GM23248 (cell line): ENCODE results near the gene ADAM15. TPM values are rescaled to one million over a fixed set of nuclear protein-coding genes. Genes with fewer than 3 reads are reported as not detected.

Source experiments
- DNase-seq: peaks from one replicate; pipeline ENCODE4 v3.0.0-alpha.2; 2015
- H2AFZ ChIP-seq: fragments of 200-600 bp; sonication (generic); 2 replicates; pipeline ENCODE4 v1.6.1; 2016; ENCODE audit warnings: antibody characterized with exemption
- H3F3A ChIP-seq: fragments of 200-600 bp; sonication (generic); 2 replicates; pipeline ENCODE4 v1.6.1; 2016; ENCODE audit warnings: mild to moderate bottlenecking, antibody characterized with exemption, mixed run types; ENCODE audit not compliant: insufficient read depth
- H3K27ac ChIP-seq: fragments of 200-600 bp; sonication (generic); 2 replicates; pipeline ENCODE4 v1.5.1; 2016; ENCODE audit warnings: mild to moderate bottlenecking
- H3K27me3 ChIP-seq: fragments of 200-600 bp; sonication (generic); replicated peaks from 2 replicates; pipeline ENCODE4 v1.6.1; 2016; ENCODE audit warnings: mild to moderate bottlenecking; ENCODE audit not compliant: insufficient read depth
- H3K36me3 ChIP-seq: fragments of 200-600 bp; sonication (generic); 2 replicates; pipeline ENCODE4 v1.6.1; 2016; ENCODE audit warnings: low read depth, mild to moderate bottlenecking
- H3K4me1 ChIP-seq: fragments of 200-600 bp; sonication (generic); 2 replicates; pipeline ENCODE4 v1.6.1; 2016; ENCODE audit warnings: mild to moderate bottlenecking; ENCODE audit not compliant: insufficient read depth
- H3K4me2 ChIP-seq: fragments of 200-600 bp; sonication (generic); one replicate; pipeline ENCODE4 v1.6.1; 2016; ENCODE audit warnings: mild to moderate bottlenecking; ENCODE audit not compliant: unreplicated experiment
- H3K4me3 ChIP-seq: fragments of 200-600 bp; sonication (generic); 2 replicates; pipeline ENCODE4 v1.5.1; 2016; ENCODE audit warnings: mild to moderate bottlenecking
- H3K79me2 ChIP-seq: fragments of 200-600 bp; sonication (generic); 2 replicates; pipeline ENCODE4 v1.6.1; 2016; ENCODE audit warnings: mild to moderate bottlenecking; ENCODE audit not compliant: insufficient read depth
- H3K9ac ChIP-seq: fragments of 200-600 bp; sonication (generic); 2 replicates; pipeline ENCODE4 v1.6.1; 2016; ENCODE audit warnings: mild to moderate bottlenecking
- H3K9me2 ChIP-seq: fragments of 200-600 bp; sonication (generic); 2 replicates; pipeline ENCODE4 v1.6.1; 2016; ENCODE audit warnings: mixed run types, mild to moderate bottlenecking, moderate library complexity; ENCODE audit not compliant: insufficient read depth
- H3K9me3 ChIP-seq: fragments of 200-600 bp; sonication (generic); one replicate; pipeline ENCODE4 v1.6.1; 2017; ENCODE audit warnings: low read depth
- H4K20me1 ChIP-seq: fragments of 200-600 bp; sonication (generic); 2 replicates; pipeline ENCODE4 v1.6.0; 2016; ENCODE audit not compliant: insufficient read depth
- EZH2 ChIP-seq: fragments of 200-600 bp; sonication (generic); IDR thresholded peaks from 2 replicates; pipeline ENCODE4 v1.6.1; 2018; ENCODE audit warnings: antibody characterized with exemption, mild to moderate bottlenecking; ENCODE audit not compliant: insufficient read depth, poor library complexity, severe bottlenecking
- EZH2phosphoT487 ChIP-seq: fragments of 200-600 bp; sonication (generic); IDR thresholded peaks from 2 replicates; pipeline ENCODE4 v1.6.1; 2018; ENCODE audit warnings: antibody characterized with exemption, moderate library complexity, mild to moderate bottlenecking, low read depth; ENCODE audit not compliant: insufficient read depth
- WGBS, 2 experiments: methylation state at CpG; one replicate each; pipeline ENCODE4 v1.1.6; 2015 to 2017; ENCODE audit warnings: low lambda C conversion rate in 2 of 2, low coverage in 1 of 2; ENCODE audit errors: missing lambda C conversion rate in 2 of 2; 5-methylcytosine and 5-hydroxymethylcytosine counted together
- in situ Hi-C: fragments of 300-500 bp; cut with MboI; formaldehyde crosslinking; loops from 2 replicates; pipeline ENCODE4 v1.15.0; 2020
- polyA plus RNA-seq: library from polyadenylated mRNA; unstranded; fragments of >200 nt; fragmentation: Nextera tagmentation; extraction: Ambion mirVana; gene quantifications from 2 replicates; pipeline ENCODE4 v1.2.1, GENCODE V29; 2016
- total RNA-seq: library from RNA; depleted of rRNA; stranded (reverse); fragments of >200 nt; shearing (Covaris generic); gene quantifications from 2 replicates; pipeline ENCODE4 v1.2.3, GENCODE V29; 2014

ADAM15 gene
- total and polyA plus RNA-seq, 2 experiments from 2014 or later = 73.0 to 85.6 TPM

- DNase-seq = peak; percentile 59
- H3K79me2 ChIP-seq = no peaks in the 10 kb centered on the region
- H3K4me1 ChIP-seq = no peaks in the 10 kb centered on the region
- H3K9me2 ChIP-seq = no peaks in the 10 kb centered on the region
- no peaks in the 10 kb centered on the region for H3K36me3 ChIP-seq
- WGBS, 2 experiments = 9 to 14% methylated on average over 21 to 23 of the region's 24 CpGs
- peaks cover 28% of the 10 kb centered on the region for H3K27me3 ChIP-seq
- peaks cover 4% of the 10 kb centered on the region; the same call in 1 of the 2 replicates for H3F3A ChIP-seq
- no peak overlapping the region for H3K4me3 ChIP-seq
- TF ChIP-seq EZH2phosphoT487 (no peak), EZH2 (no peak)
- no peak overlapping the region for H2AFZ ChIP-seq
- in situ Hi-C loops = no loop called here
- no peaks in the 10 kb centered on the region for H3K9me3 ChIP-seq
- no peak overlapping the region for H3K9ac ChIP-seq
- H3K4me2 ChIP-seq = no peak overlapping the region
- H3K27ac ChIP-seq = no peak overlapping the region
- H4K20me1 ChIP-seq = no peaks in the 10 kb centered on the region
Measured at GRCh38 chr1:155086128-155086741, 35.1 kb downstream of the ADAM15 start.

- Histone ChIP-seq H3K9ac (no peak overlapping the region), H2AFZ (no peak overlapping the region), H4K20me1 (no peaks in the 10 kb centered on the region), H3K4me2 (no peak overlapping the region), H3K36me3 (no peaks in the 10 kb centered on the region), H3F3A (no peaks in the 10 kb centered on the region), H3K9me3 (no peaks in the 10 kb centered on the region), H3K27me3 (peaks cover 20% of the 10 kb centered on the region), H3K9me2 (no peaks in the 10 kb centered on the region), H3K79me2 (no peaks in the 10 kb centered on the region), H3K27ac (no peak overlapping the region), H3K4me3 (no peak overlapping the region), H3K4me1 (no peaks in the 10 kb centered on the region)
- TF ChIP-seq EZH2phosphoT487 = no peak
- no peak for TF ChIP-seq EZH2
- in situ Hi-C loops = no loop called here
- 66% methylated on average over 7 to 8 of the region's 8 CpGs for WGBS, 2 experiments
- DNase-seq = no peak
Measured at GRCh38 chr1:155086856-155087535, 35.9 kb downstream of the ADAM15 start.

- 18% methylated on average over 24 to 29 of the region's 29 CpGs for WGBS, 2 experiments
- Histone ChIP-seq H3K9me2 (no peaks in the 10 kb centered on the region), H2AFZ (peak overlapping the region; percentile 75), H3K36me3 (no peaks in the 10 kb centered on the region), H3K9me3 (no peaks in the 10 kb centered on the region), H3K79me2 (no peaks in the 10 kb centered on the region), H3F3A (0 out of 2 replicates have a peak, but pooled peaks cover 6% of the 10 kb centered on the region), H3K4me3 (no peak overlapping the region), H3K27ac (no peak overlapping the region), H3K4me2 (peak overlapping the region; percentile 23), H3K27me3 (peaks cover 11% of the 10 kb centered on the region), H3K4me1 (no peaks in the 10 kb centered on the region), H4K20me1 (no peaks in the 10 kb centered on the region), H3K9ac (0 out of 2 replicates have a peak overlapping the region, but pooled peaks have one; percentile 6)
- DNase-seq = peak; percentile 73
- in situ Hi-C loops = loop anchor here (5.0 kb wide), 1 partner anchor 76 kb away; no protein-coding TSS in a partner anchor
- TF ChIP-seq EZH2phosphoT487 = no peak
- TF ChIP-seq EZH2 = no peak
Measured at GRCh38 chr1:155091071-155092051, 40.2 kb downstream of the ADAM15 start.

- Histone ChIP-seq H3K27me3 (peaks cover 17% of the 10 kb centered on the region), H3K9ac (no peak overlapping the region), H3K27ac (no peak overlapping the region), H3K9me2 (no peaks in the 10 kb centered on the region), H4K20me1 (no peaks in the 10 kb centered on the region), H3K4me1 (no peaks in the 10 kb centered on the region), H3K9me3 (no peaks in the 10 kb centered on the region), H3K79me2 (no peaks in the 10 kb centered on the region), H3F3A (0 out of 2 replicates have a peak, but pooled peaks cover 6% of the 10 kb centered on the region), H3K36me3 (no peaks in the 10 kb centered on the region), H2AFZ (no peak overlapping the region), H3K4me2 (no peak overlapping the region), H3K4me3 (no peak overlapping the region)
- in situ Hi-C loops = loop anchor here (5.0 kb wide), 1 partner anchor 75 kb away; no protein-coding TSS in a partner anchor
- DNase-seq = no peak
- 65 to 75% methylated on average over 6 of the region's 6 CpGs for WGBS, 2 experiments
- TF ChIP-seq EZH2 (no peak), EZH2phosphoT487 (no peak)
Measured at GRCh38 chr1:155092131-155092530, 41.0 kb downstream of the ADAM15 start.
